HEK293T (cell line): ENCODE measurements around the gene PAPSS1.

Experiments used
- CTCF ChIA-PET: fragments of 350-600 bp; formaldehyde crosslinking; extraction: SDS; loops from one replicate; lab custom pipeline; 2021; ENCODE audit warnings: antibody characterized with exemption, inconsistent platforms; lab: Yijun Ruan, JAX
- POLR2A ChIA-PET: fragments of 350-600 bp; formaldehyde crosslinking; extraction: SDS; loops from one replicate; lab custom pipeline; 2020; ENCODE audit warnings: antibody characterized with exemption, inconsistent platforms; lab: Yijun Ruan, JAX
- DNase-seq: peaks from one replicate; pipeline ENCODE4 v3.0.0; 2012; ENCODE audit warnings: mixed read lengths; ENCODE audit errors: extremely low spot score
- ARNT ChIP-seq: fragments of 450-650 bp; IDR thresholded peaks from 2 replicates; pipeline ENCODE4 v1.6.1; 2017; ENCODE audit warnings: mild to moderate bottlenecking
- BHLHE40 ChIP-seq: fragments of 450-650 bp; IDR thresholded peaks from 2 replicates; pipeline ENCODE4 v1.6.1; 2016; ENCODE audit warnings: mild to moderate bottlenecking, moderate library complexity, borderline replicate concordance
- CTBP1 ChIP-seq: fragments of 450-650 bp; IDR thresholded peaks from 2 replicates; pipeline ENCODE4 v1.6.1; 2016; ENCODE audit warnings: borderline replicate concordance
- ELF4 ChIP-seq: fragments of 450-650 bp; IDR thresholded peaks from 2 replicates; pipeline ENCODE4 v1.6.1; 2017; ENCODE audit warnings: antibody characterized with exemption
- FOXA1 ChIP-seq: fragments of 450-650 bp; IDR thresholded peaks from 2 replicates; pipeline ENCODE4 v1.6.1; 2016; ENCODE audit warnings: mild to moderate bottlenecking
- FOXK2 ChIP-seq: fragments of 450-650 bp; IDR thresholded peaks from 2 replicates; pipeline ENCODE4 v1.6.1; 2016; ENCODE audit warnings: mild to moderate bottlenecking
- FOXM1 ChIP-seq: fragments of 450-650 bp; IDR thresholded peaks from 2 replicates; pipeline ENCODE4 v1.6.1; 2017; ENCODE audit warnings: mild to moderate bottlenecking, borderline replicate concordance
- HDGF ChIP-seq: fragments of 450-650 bp; IDR thresholded peaks from 2 replicates; pipeline ENCODE4 v1.6.1; 2017; ENCODE audit warnings: antibody characterized with exemption, borderline replicate concordance
- L3MBTL2 ChIP-seq: fragments of 450-650 bp; conservative IDR thresholded peaks from 2 replicates; pipeline ENCODE4 v1.6.1; 2016; ENCODE audit warnings: mild to moderate bottlenecking
- LEF1 ChIP-seq: fragments of 450-650 bp; IDR thresholded peaks from 2 replicates; pipeline ENCODE4 v1.6.1; 2017; ENCODE audit warnings: mild to moderate bottlenecking, borderline replicate concordance
- NFRKB ChIP-seq: fragments of 450-650 bp; IDR thresholded peaks from 2 replicates; pipeline ENCODE4 v1.6.1; 2016; ENCODE audit warnings: mild to moderate bottlenecking, moderate library complexity
- PKNOX1 ChIP-seq: fragments of 450-650 bp; IDR thresholded peaks from 2 replicates; pipeline ENCODE4 v1.6.1; 2016
- SP1 ChIP-seq: fragments of 450-650 bp; IDR thresholded peaks from 2 replicates; pipeline ENCODE4 v1.6.1; 2017
- SUZ12 ChIP-seq: fragments of 450-650 bp; IDR thresholded peaks from 2 replicates; pipeline ENCODE4 v1.6.1; 2016; ENCODE audit warnings: mild to moderate bottlenecking
- TARDBP ChIP-seq: fragments of 450-650 bp; IDR thresholded peaks from 2 replicates; pipeline ENCODE4 v1.6.1; 2016
- ZNF384 ChIP-seq: fragments of 450-650 bp; IDR thresholded peaks from 2 replicates; pipeline ENCODE4 v1.6.1; 2016

The PAPSS1 gene

GRCh38 chr4:107719922-107720722 lies at the start of gene PAPSS1:
TSS of gene PAPSS1 (minus strand) at chr4:107720234. CDS start at chr4:107720179, 55 bp downstream.
- ChIA-PET POLR2A (interaction anchor here (0.7 to 2.3 kb wide), 5 partner anchors 10 to 106 kb away, joined by 3 to 10 read pairs (median 3); no protein-coding TSS in a partner anchor), CTCF (interaction anchor here (0.9 kb wide), 1 partner anchor 15 kb away, joined by 3 read pairs; no protein-coding TSS in a partner anchor)
- DNase-seq: peak; percentile 93
- TF ChIP-seq ELF4 (no peak), NFRKB (no peak), FOXK2 (no peak), FOXA1 (no peak), CTBP1 (no peak), LEF1 (no peak), PKNOX1 (no peak), FOXM1 (no peak), BHLHE40 (no peak), ARNT (no peak)

GRCh38 chr4:107760281-107760947 lies 40.4 kb upstream of the PAPSS1 start:
- no peak for DNase-seq
- ChIA-PET CTCF (interaction anchor here (0.7 kb wide), 1 partner anchor 14 kb away, joined by 3 read pairs; no protein-coding TSS in a partner anchor), POLR2A (no interaction called here)
- TF ChIP-seq ZNF384 (no peak), SP1 (no peak), FOXK2 (no peak), SUZ12 (no peak), BHLHE40 (no peak), TARDBP (no peak), FOXM1 (no peak), NFRKB (no peak), HDGF (no peak), CTBP1 (no peak), LEF1 (no peak)

GRCh38 chr4:107757864-107758476 lies 37.9 kb upstream of the PAPSS1 start:
- CTCF ChIA-PET: interaction anchor here (1.1 to 1.5 kb wide), 3 partner anchors 145 to 158 kb away, joined by 3 to 5 read pairs (median 5); no protein-coding TSS in a partner anchor
- TF ChIP-seq LEF1 (no peak), NFRKB (no peak), SP1 (no peak), FOXK2 (no peak), FOXA1 (no peak), ELF4 (no peak), L3MBTL2 (no peak), HDGF (no peak), FOXM1 (no peak), BHLHE40 (no peak), PKNOX1 (no peak), TARDBP (no peak), ZNF384 (no peak), ARNT (no peak), SUZ12 (no peak), CTBP1 (no peak)
- POLR2A ChIA-PET: no interaction called here
- peak; percentile 33 for DNase-seq

- POLR2A ChIA-PET: no interaction called here
- CTCF ChIA-PET: interaction anchor here (0.6 kb wide), 1 partner anchor 74 kb away, joined by 3 read pairs; no protein-coding TSS in a partner anchor
- TF ChIP-seq L3MBTL2 (no peak), SP1 (no peak), LEF1 (no peak), ARNT (no peak), FOXK2 (no peak), PKNOX1 (no peak), BHLHE40 (no peak), FOXM1 (no peak), HDGF (no peak), TARDBP (no peak), SUZ12 (no peak)
- DNase-seq: no peak
Observed at GRCh38 chr4:107757283-107757682, 37.2 kb upstream of the PAPSS1 start.

- POLR2A ChIA-PET: no interaction called here
- DNase-seq: no peak
- CTCF ChIA-PET: interaction anchor here (1.5 kb wide), 1 partner anchor 157 kb away, joined by 4 read pairs; no protein-coding TSS in a partner anchor
- TF ChIP-seq SUZ12 (no peak), ZNF384 (no peak), PKNOX1 (no peak), HDGF (no peak), FOXM1 (no peak), FOXA1 (no peak)
Observed at GRCh38 chr4:107755841-107756356, 35.9 kb upstream of the PAPSS1 start.
